Endometrial microvascular endothelial cells (primary cell): ENCODE measurements around the gene ZNF98. TPM values are rescaled to one million over a fixed set of nuclear protein-coding genes. Genes with fewer than 3 reads are reported as not detected.

Experiments used
- in situ Hi-C: cut with HindIII; loops from 2 replicates; pipeline ENCODE4 v1.10.0; 2017; ENCODE audit warnings: low sequenced_read_pairs, low pct_unique_long_range_greater_than_20kb; ENCODE audit errors: inconsistent ontology term
- total RNA-seq: library from RNA; depleted of rRNA; stranded (reverse); fragments of >200 nt; gene quantifications from one replicate; pipeline ENCODE4 v1.2.3, GENCODE V29; 2015; ENCODE audit errors: inconsistent ontology term

The ZNF98 gene
- not detected for total RNA-seq

DNA sequence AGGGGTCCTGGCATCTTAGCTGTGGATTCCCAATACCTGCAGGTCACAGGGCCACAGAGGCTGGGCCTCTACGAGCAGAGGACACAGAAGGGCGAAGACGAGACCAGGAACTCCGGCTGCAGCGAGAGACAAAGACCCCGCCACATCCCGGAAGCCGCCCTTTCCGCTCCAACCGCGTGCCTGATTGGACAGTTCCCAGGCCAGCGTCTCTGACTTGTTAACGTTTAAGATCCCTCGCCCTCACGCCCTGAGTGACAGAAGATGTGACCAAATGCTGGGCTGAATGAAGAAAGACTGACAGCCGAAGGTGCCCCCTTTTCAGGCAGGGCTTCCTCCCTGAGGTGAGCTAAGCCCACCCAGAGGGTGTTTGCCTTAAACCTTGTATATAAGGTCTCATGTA lies at the start of gene ZNF98:
ZNF98 (minus strand) TSS at position 136 of the 400 bp plus-strand sequence; CDS start at position 14, 122 bp downstream.
- in situ Hi-C loops = no loop called here

DNA sequence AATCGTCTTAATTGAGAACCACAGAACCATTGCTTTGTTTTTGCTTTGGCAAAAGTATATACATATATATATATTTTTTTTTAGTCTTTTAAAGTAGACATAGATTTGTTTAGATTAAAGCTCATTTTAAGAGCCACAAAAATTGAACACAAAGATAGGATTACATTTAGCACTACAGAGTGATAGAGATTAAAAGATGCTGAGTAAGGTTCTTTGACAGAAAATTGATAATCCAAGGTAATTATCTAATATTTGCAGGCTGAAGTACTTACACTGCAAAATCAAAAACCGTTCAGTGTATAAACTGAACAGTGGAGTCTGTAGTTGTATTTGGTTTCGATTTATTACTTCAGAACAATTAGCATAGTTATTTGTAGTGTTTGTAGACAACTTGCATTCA lies 24.5 kb upstream of the ZNF98 start:
- in situ Hi-C loops = no loop called here

DNA sequence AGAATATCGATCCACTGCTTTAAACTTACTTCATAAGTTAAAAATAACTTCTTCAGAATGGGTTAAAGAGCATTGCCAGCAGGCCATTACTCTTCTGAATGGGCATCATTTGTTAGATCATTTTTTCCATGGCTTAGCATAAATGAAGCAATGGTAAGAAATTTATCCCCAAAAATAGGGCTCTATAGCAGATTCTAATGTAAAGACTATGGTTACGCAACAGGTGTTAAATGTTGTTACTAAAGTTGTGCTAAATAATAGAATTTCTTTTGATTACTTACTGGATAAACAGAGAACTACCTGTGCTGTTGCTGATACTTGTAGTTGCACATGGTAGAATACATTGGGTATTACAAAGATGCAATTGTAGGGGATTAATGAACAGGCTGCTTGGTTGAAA lies 15.9 kb upstream of the ZNF98 start:
- in situ Hi-C loops = no loop called here

DNA sequence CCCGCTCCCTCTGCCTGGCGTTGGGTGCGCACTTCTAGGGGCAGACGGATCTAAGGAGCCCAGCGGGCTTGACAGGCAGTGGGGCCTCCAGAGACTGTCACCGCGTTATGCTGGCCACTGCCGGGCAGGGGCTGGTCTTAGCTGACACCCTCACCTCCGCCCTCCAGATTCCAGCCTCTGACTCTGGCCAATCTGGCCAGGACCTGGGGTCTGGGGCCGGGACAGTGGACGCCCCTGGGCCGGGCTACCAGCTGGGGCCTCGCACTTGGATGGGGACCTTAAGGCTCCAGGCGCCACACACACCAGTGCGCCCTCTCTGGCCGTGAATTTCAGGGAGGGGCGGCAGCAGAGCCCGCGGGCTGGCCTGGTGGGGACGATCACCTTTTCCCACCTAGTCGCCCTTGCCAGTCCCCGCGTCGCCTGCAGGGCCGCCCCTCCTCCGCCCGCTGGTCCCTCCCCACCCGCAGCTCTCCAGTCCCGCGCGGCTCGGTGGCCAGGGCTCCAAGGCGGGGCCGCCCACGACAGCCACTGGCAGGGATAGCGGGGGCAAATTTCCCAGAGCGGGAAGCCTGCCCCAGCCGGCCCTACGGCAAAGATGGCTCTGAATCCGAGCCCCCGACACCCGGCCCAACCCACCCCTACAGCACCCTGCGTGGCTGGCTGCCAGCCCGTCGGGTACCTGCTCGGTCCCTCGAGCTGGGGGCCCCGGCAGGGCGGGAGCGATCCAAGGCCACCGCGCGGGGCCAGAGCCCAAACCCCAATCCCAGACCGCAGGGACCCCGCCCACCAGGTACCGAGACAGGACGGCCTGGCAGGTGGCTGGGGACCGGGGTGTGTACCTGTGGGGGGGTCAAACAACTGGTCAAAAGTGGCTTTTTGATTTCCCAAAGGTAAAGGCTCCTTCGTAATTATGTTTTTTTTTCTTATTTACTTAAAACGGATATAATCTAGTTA lies 6.1 kb upstream of the ZNF98 start:
- in situ Hi-C loops = no loop called here

DNA sequence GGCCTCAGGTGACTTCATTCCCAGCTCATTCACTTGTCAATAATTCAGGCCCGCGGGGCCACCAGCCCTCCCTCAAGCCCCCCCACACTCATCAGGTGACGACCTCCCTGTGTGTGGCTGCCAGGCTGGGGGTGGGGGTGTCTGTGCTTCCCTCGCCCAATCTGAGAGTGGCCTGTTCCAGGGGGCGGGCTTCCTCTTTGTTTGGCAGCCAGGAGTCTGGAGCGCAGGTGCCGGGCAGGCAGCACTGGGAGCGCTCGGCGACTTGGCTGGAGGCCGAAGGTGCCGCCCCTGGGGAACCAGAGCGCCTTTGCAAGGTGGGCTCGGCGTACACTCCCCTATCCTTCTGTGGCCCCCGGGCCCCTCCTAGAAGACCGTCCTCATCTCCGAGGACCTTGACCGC lies 5.4 kb upstream of the ZNF98 start:
- in situ Hi-C loops = no loop called here

DNA sequence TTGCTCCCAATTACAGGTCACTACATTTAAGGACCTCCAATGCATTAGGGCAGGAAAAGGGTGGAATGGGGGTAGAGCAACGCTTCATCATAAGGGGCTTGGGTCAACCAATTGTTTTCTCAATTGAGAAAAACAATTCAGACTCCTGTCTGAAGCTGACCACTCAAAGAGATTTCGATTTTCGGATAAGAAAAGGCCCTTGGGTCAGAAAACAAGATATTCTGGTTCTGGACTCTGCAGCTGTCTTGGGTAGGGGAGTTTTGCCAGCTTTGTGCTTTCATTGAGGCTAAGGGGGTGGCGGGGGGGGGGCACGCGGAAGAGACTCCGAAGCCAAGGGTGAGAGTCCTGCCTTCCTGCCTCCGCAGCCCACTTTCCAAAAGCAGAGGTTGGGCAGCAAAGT lies 4.8 kb upstream of the ZNF98 start:
- in situ Hi-C loops = no loop called here

DNA sequence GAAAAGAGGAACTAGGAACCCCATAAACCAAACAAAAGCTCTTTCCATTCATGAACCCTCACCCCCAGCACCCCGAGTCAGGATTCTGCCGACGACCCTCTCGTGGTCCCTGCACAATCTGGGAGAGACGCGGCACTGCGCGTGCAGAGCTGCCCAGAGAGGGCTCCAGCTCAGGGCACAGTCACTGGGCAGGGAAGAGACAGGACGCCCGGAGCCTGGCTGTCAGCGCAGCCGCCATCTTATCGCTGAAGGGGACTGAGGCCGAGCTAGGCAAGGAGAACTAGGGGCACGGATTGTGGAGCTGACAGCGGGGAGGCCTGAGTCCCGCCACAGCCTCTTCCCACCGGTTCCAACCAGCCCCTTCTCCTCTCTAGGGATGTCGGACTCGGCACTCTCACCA lies 349 bp downstream of the ZNF98 start:
- in situ Hi-C loops = no loop called here

DNA sequence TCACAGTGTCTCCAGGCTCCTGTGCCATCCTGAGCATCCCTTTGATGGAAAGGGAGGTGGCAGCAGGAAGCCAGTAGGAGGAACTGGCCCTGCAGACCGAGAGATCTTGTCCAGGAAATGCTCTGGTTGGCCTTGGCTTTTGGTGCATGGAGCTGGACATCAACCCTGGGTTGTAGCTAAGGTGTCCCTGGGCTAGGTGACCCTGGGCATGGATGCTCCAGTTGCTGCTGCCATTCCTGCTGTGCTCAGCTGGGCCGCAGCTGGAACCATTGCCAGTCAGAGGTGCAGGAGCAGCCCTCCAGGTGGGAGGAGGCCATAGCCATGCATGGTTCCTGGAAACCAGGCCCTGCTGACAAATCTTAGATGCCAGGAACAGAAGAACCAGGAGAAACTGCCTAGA lies 67.5 kb downstream of the ZNF98 start:
- in situ Hi-C loops = no loop called here

Other genes starting within 250 kb of the ZNF98 start
- gene ZNF676, start 225.4 kb downstream of the ZNF98 start, total RNA-seq = not detected
- gene ZNF729, start 135.9 kb downstream of the ZNF98 start, total RNA-seq = not detected
- gene ZNF492, start 212.0 kb upstream of the ZNF98 start, total RNA-seq = under 0.01 TPM